ENCODE measurements around the gene DDX24.

DNA sequence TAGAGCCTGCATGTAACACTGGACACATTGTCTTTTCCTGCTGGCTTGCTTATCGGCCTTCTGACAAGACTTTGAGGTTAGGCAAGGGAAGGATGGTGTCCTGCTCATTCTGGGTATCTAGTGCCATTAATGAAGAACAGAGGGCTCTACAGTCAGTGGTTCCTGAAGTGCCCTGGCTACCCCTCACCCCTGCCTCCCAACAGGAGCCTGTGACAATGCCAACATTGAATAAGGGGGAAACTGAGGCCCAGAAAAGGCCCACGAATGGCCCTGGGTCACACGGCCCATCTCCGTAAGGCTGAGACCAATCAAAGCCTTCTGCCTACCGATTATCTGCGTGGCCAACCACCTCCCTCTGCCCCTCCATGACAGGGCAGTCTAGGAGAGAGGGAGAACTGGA lies 46.3 kb upstream of the DDX24 start:
- TF ChIP-seq, protein P1, sequence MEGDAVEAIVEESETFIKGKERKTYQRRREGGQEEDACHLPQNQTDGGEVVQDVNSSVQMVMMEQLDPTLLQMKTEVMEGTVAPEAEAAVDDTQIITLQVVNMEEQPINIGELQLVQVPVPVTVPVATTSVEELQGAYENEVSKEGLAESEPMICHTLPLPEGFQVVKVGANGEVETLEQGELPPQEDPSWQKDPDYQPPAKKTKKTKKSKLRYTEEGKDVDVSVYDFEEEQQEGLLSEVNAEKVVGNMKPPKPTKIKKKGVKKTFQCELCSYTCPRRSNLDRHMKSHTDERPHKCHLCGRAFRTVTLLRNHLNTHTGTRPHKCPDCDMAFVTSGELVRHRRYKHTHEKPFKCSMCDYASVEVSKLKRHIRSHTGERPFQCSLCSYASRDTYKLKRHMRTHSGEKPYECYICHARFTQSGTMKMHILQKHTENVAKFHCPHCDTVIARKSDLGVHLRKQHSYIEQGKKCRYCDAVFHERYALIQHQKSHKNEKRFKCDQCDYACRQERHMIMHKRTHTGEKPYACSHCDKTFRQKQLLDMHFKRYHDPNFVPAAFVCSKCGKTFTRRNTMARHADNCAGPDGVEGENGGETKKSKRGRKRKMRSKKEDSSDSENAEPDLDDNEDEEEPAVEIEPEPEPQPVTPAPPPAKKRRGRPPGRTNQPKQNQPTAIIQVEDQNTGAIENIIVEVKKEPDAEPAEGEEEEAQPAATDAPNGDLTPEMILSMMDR (IDR thresholded peaks at IDR 0.05), result no peak
- TF ChIP-seq ZFX (IDR thresholded peaks at IDR 0.05; ENCODE audit: borderline replicate concordance), result no peak
